Measurements from ENCODE around the gene ULK2. TPM values are rescaled to one million over a fixed set of nuclear protein-coding genes. Genes with fewer than 3 reads are reported as not detected.

ULK2 gene
- total RNA-seq, 4 donors from 2014 or later, result 7.4 to 20.4 (median 14.2) TPM

DNA sequence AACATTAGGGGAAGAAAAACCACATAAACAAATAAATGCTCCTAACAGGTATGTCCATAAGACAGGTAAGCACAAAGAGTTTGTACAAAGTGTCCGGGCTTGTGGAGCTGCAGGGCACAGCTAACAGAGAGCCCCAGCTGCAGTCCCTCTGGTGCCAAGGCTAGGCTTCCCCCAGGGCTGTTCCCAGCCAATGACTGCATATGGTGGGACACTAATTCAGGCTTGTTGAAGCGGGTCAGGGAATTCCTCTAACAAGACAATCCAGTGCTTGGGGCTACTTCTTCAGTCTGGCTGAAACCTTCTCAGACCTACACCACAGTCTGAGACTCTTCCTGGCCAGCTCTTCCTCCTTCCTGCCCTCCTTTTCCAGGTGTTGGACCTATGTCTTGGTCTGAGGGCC is 67.9 kb downstream of the ULK2 start:
- peaks cover 0 to 7% (median 0%) of the 10 kb centered on the region in 3 donors for H3K9me3 ChIP-seq
- H3K4me1 ChIP-seq, result no peaks in the 10 kb centered on the region
- TF ChIP-seq, protein P1, sequence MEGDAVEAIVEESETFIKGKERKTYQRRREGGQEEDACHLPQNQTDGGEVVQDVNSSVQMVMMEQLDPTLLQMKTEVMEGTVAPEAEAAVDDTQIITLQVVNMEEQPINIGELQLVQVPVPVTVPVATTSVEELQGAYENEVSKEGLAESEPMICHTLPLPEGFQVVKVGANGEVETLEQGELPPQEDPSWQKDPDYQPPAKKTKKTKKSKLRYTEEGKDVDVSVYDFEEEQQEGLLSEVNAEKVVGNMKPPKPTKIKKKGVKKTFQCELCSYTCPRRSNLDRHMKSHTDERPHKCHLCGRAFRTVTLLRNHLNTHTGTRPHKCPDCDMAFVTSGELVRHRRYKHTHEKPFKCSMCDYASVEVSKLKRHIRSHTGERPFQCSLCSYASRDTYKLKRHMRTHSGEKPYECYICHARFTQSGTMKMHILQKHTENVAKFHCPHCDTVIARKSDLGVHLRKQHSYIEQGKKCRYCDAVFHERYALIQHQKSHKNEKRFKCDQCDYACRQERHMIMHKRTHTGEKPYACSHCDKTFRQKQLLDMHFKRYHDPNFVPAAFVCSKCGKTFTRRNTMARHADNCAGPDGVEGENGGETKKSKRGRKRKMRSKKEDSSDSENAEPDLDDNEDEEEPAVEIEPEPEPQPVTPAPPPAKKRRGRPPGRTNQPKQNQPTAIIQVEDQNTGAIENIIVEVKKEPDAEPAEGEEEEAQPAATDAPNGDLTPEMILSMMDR (IDR thresholded peaks at IDR 0.05 in 4 of 5, conservative IDR thresholded peaks at IDR 0.05 in 1 of 5), result no peak
- TF ChIP-seq POLR2A (IDR thresholded peaks at IDR 0.05), result no peak
- ATAC-seq (no peak), DNase-seq (no peak)
- in situ Hi-C loops (cut with MboI; ENCODE audit: low sequenced_read_pairs in 4 of 4), result no loop called here
- H3K36me3 ChIP-seq, result peaks cover 0 to 39% of the 10 kb centered on the region in 2 donors
- intact Hi-C loops (cut with DNase I; ENCODE audit: low total_unique reads), result no loop called here
- H3K27me3 ChIP-seq, result no peaks in the 10 kb centered on the region
- H3K27ac ChIP-seq, result no peak overlapping the region
- no peak overlapping the region for H3K4me3 ChIP-seq

DNA sequence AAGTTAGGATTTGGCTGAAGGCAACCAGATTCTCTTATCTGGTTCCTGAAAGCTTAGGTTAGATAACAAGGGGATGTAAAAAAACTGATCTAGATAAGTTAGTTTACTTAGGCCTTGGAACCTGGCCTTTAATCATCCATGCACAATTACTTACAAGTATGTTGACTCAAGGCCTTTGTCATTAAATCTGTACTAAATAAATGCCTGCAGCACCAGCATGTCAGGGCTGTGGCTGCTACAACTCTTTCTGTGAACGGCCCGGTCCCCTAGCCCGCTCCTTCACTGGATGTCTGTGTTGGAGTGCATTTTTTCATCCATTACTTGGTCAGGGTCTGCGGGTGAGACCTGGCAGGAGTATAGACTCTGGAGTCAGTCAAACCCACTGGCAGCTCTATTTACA is 71.3 kb downstream of the ULK2 start:
- Histone ChIP-seq H3K4me1 (no peaks in the 10 kb centered on the region), H3K27me3 (no peaks in the 10 kb centered on the region), H3K27ac (no peak overlapping the region), H3K36me3 (peaks cover 3 to 58% of the 10 kb centered on the region in 2 donors), H3K9me3 (peaks cover 0 to 7% (median 0%) of the 10 kb centered on the region in 3 donors), H3K4me3 (no peak overlapping the region)
- DNase-seq, result no peak
- in situ Hi-C loops (cut with MboI; ENCODE audit: low sequenced_read_pairs in 4 of 4) (no loop called here), intact Hi-C loops (cut with DNase I; ENCODE audit: low total_unique reads) (no loop called here)
- ATAC-seq, result no peak
- no peak for TF ChIP-seq POLR2A (IDR thresholded peaks at IDR 0.05)
- TF ChIP-seq, protein P1 (IDR thresholded peaks at IDR 0.05 in 4 of 5, conservative IDR thresholded peaks at IDR 0.05 in 1 of 5), result no peak

DNA sequence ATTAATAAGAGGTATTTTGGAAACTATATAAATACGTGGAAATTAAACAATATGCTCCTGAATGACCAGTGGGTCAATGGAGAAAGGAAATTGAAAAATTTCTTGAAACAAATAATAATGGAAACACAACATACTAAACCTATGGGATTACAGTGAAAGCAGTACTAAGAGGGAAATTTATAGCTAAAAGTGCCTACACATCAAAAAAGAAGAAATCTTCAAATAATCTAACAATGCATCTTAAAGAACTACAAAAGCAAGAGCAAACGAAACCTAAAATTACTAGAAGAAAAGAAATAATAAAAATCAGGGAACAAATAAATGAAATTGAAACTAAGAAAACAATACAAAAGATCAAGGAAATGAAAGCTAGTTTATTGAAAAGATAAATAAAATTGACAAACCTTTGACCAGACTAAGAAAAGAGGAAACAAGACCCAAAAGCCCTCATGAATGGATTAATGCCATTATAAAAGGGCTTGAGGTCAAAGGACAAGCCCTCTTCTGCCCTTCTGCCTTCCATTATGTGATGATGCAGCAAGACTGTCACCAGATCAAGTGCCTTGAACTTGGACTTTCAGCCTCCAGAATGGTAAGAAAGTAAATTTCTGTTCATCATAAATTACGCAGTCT is 75.7 kb downstream of the ULK2 start:
- Histone ChIP-seq H3K4me3 (no peak overlapping the region), H3K4me1 (no peaks in the 10 kb centered on the region), H3K27me3 (no peaks in the 10 kb centered on the region), H3K36me3 (peaks cover 3 to 57% of the 10 kb centered on the region in 2 donors), H3K9me3 (peaks cover 0 to 7% (median 0%) of the 10 kb centered on the region in 3 donors), H3K27ac (no peak overlapping the region)
- in situ Hi-C loops (cut with MboI; ENCODE audit: low sequenced_read_pairs in 4 of 4) (no loop called here), intact Hi-C loops (cut with DNase I; ENCODE audit: low total_unique reads) (no loop called here)
- DNase-seq, result no peak
- ATAC-seq, result no peak
- TF ChIP-seq POLR2A (IDR thresholded peaks at IDR 0.05), result no peak
- TF ChIP-seq, protein P1 (IDR thresholded peaks at IDR 0.05 in 4 of 5, conservative IDR thresholded peaks at IDR 0.05 in 1 of 5), result no peak

DNA sequence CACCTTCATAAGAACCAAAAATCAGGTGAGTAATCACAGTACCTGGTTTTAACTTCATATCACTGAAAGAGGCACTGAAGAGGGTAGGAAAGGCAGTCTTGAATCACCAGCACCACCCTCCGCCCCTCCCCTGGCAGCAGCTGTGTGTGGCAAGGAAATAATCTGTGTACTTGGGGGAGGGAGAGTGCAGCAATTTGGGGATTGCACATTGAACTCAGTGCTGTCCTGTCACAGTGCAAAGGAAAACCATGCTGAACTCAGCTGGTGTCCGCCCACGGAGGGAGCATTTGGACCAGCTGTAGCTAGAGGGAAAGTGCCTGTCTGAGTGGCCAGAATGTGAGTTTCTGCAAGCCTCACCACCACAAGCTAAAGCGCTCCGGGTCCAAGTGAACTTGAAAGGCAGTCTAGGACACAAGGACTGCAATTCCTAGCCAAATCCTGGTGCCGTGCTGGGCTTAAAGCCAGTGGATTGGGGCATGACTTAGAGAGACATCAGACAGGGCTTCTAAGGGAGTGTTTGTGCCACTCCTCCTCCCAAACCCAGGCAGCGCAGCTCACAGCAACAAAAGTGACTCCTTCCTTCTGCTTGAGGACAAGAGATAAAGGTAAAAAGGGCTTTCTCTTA is 79.9 kb downstream of the ULK2 start:
- no peak for ATAC-seq
- intact Hi-C loops (cut with DNase I; ENCODE audit: low total_unique reads), result no loop called here
- Histone ChIP-seq H3K4me1 (no peaks in the 10 kb centered on the region), H3K9me3 (no peaks in the 10 kb centered on the region), H3K4me3 (no peak overlapping the region), H3K27me3 (no peaks in the 10 kb centered on the region), H3K36me3 (peaks cover 3 to 20% of the 10 kb centered on the region in 2 donors), H3K27ac (no peak overlapping the region)
- no peak for TF ChIP-seq POLR2A (IDR thresholded peaks at IDR 0.05)
- TF ChIP-seq, protein P1 (IDR thresholded peaks at IDR 0.05 in 4 of 5, conservative IDR thresholded peaks at IDR 0.05 in 1 of 5), result no peak
- in situ Hi-C loops (cut with MboI; ENCODE audit: low sequenced_read_pairs in 4 of 4), result no loop called here
- no peak for DNase-seq
